H9 (cell line): ENCODE data around the gene ATP6V1G3. TPM values are rescaled to one million over a fixed set of nuclear protein-coding genes. Genes with fewer than 3 reads are reported as not detected.

Experiments
- DNase-seq: peaks from one replicate; pipeline ENCODE4 v3.0.0-alpha.2; 2017
- H2AFZ ChIP-seq: one replicate; pipeline ENCODE4 v1.6.1; 2013; ENCODE audit warnings: mild to moderate bottlenecking, low read length, control low read depth, moderate library complexity
- H2AK5ac ChIP-seq: 2 replicates; pipeline ENCODE4 v1.6.1; 2013; ENCODE audit warnings: low read length, control low read depth, mixed read lengths; ENCODE audit not compliant: insufficient read length
- H2BK120ac ChIP-seq: one replicate; pipeline ENCODE4 v1.6.1; 2013; ENCODE audit warnings: low read depth, mild to moderate bottlenecking, low read length, control low read depth, inconsistent platforms; ENCODE audit not compliant: poor library complexity, severe bottlenecking
- H2BK12ac ChIP-seq: 2 replicates; pipeline ENCODE4 v1.6.1; 2013; ENCODE audit warnings: low read length, control low read depth, mixed read lengths, low read depth; ENCODE audit not compliant: insufficient read length
- H2BK15ac ChIP-seq: 2 replicates; pipeline ENCODE4 v1.6.1; 2013; ENCODE audit warnings: low read depth, low read length, control low read depth
- H2BK20ac ChIP-seq: one replicate; pipeline ENCODE4 v1.6.1; 2013; ENCODE audit warnings: low read depth, mild to moderate bottlenecking, low read length, control low read depth, inconsistent platforms; ENCODE audit not compliant: poor library complexity, severe bottlenecking
- H2BK5ac ChIP-seq: 2 replicates; pipeline ENCODE4 v1.6.1; 2013; ENCODE audit warnings: low read length, control low read depth, mixed read lengths; ENCODE audit not compliant: insufficient read length
- H3K14ac ChIP-seq: 2 replicates; pipeline ENCODE4 v1.6.1; 2013; ENCODE audit warnings: low read length, control low read depth; ENCODE audit not compliant: insufficient read depth
- H3K18ac ChIP-seq: 2 replicates; pipeline ENCODE4 v1.6.1; 2013; ENCODE audit warnings: low read depth, mild to moderate bottlenecking, mixed read lengths, low read length, control low read depth; ENCODE audit not compliant: insufficient read length
- H3K23ac ChIP-seq: 2 replicates; pipeline ENCODE4 v1.6.1; 2013; ENCODE audit warnings: low read length, control low read depth, mixed read lengths, low read depth; ENCODE audit not compliant: insufficient read length
- H3K23me2 ChIP-seq: 2 replicates; pipeline ENCODE4 v1.6.1; 2013; ENCODE audit warnings: low read depth, mild to moderate bottlenecking, mixed read lengths, low read length, control low read depth; ENCODE audit not compliant: insufficient read length, poor library complexity, severe bottlenecking
- H3K27ac ChIP-seq: 2 replicates; pipeline ENCODE4 v1.5.1; 2013; ENCODE audit warnings: low read length, control low read depth, mixed read lengths, low read depth; ENCODE audit not compliant: insufficient read length
- H3K27me3 ChIP-seq: 2 replicates; pipeline ENCODE4 v1.6.1; 2013; ENCODE audit warnings: low read length, control low read depth, inconsistent platforms; ENCODE audit not compliant: insufficient read depth
- H3K4ac ChIP-seq: 2 replicates; pipeline ENCODE4 v1.6.1; 2013; ENCODE audit warnings: low read depth, mild to moderate bottlenecking, control low read depth, inconsistent platforms, low read length, moderate library complexity
- H3K4me1 ChIP-seq: 2 replicates; pipeline ENCODE4 v1.6.1; 2013; ENCODE audit warnings: low read length, control low read depth, inconsistent platforms; ENCODE audit not compliant: insufficient read depth
- H3K4me2 ChIP-seq: 2 replicates; pipeline ENCODE4 v1.6.1; 2013; ENCODE audit warnings: low read length, control low read depth, mixed read lengths; ENCODE audit not compliant: insufficient read length, insufficient read depth
- H3K56ac ChIP-seq: 2 replicates; pipeline ENCODE4 v1.6.1; 2013; ENCODE audit warnings: low read depth, mild to moderate bottlenecking, mixed read lengths, low read length, control low read depth; ENCODE audit not compliant: insufficient read length
- H3K79me1 ChIP-seq: 2 replicates; pipeline ENCODE4 v1.6.1; 2013; ENCODE audit warnings: low read depth, mild to moderate bottlenecking, moderate library complexity, low read length, control low read depth, inconsistent platforms; ENCODE audit not compliant: insufficient read depth, poor library complexity, severe bottlenecking
- H3K79me2 ChIP-seq: 2 replicates; pipeline ENCODE4 v1.6.1; 2013; ENCODE audit warnings: low read length, control low read depth, inconsistent platforms; ENCODE audit not compliant: insufficient read depth
- H3K9ac ChIP-seq: 2 replicates; pipeline ENCODE4 v1.6.1; 2013; ENCODE audit warnings: low read length, control low read depth, mixed read lengths; ENCODE audit not compliant: insufficient read length; ENCODE audit errors: extremely low read depth
- H3K9me3 ChIP-seq: one replicate; pipeline ENCODE4 v1.6.1; 2013; ENCODE audit warnings: low read depth, low read length, inconsistent platforms; ENCODE audit not compliant: control insufficient read depth
- H3T11ph ChIP-seq: one replicate; pipeline ENCODE4 v1.6.1; 2013; ENCODE audit warnings: mild to moderate bottlenecking, low read length, control low read depth, inconsistent platforms
- H4K20me1 ChIP-seq: one replicate; pipeline ENCODE4 v1.6.1; 2013; ENCODE audit not compliant: control insufficient read depth, insufficient read length, insufficient read depth
- H4K5ac ChIP-seq: 2 replicates; pipeline ENCODE4 v1.6.1; 2013; ENCODE audit warnings: low read depth, mild to moderate bottlenecking, mixed read lengths, low read length, control low read depth; ENCODE audit not compliant: insufficient read length
- H4K8ac ChIP-seq: replicated peaks from 2 replicates; pipeline ENCODE4 v1.6.1; 2013; ENCODE audit warnings: low read length, control low read depth, mixed read lengths, low read depth; ENCODE audit not compliant: insufficient read length
- H4K91ac ChIP-seq: 2 replicates; pipeline ENCODE4 v1.6.1; 2013; ENCODE audit warnings: low read depth, mild to moderate bottlenecking, moderate library complexity, mixed read lengths, low read length, control low read depth; ENCODE audit not compliant: insufficient read length
- H3K27ac Mint-ChIP-seq, 3 experiments: 2 replicates in 2 of 3; 3 replicates in 1 of 3; pipeline ENCODE4 v1.8.0; 2020 to 2021; ENCODE audit warnings: mixed read lengths in 3 of 3, mild to moderate bottlenecking in 1 of 3, moderate library complexity in 1 of 3
- H3K27me3 Mint-ChIP-seq: 2 replicates; pipeline ENCODE4 v1.8.0; 2021; ENCODE audit warnings: low read depth, mild to moderate bottlenecking, moderate library complexity, mixed read lengths
- H3K36me3 Mint-ChIP-seq, 3 experiments: 2 replicates in 2 of 3; 3 replicates in 1 of 3; pipeline ENCODE4 v1.8.0; 2020 to 2021; ENCODE audit warnings: low read depth in 3 of 3, mixed read lengths in 3 of 3; ENCODE audit not compliant: insufficient read depth in 1 of 3
- H3K4me1 Mint-ChIP-seq, 2 experiments: 2 replicates each; pipeline ENCODE4 v1.8.0; 2020; ENCODE audit warnings: mixed read lengths in 2 of 2
- H3K4me3 Mint-ChIP-seq, 2 experiments: 2 replicates in 1 of 2; 3 replicates in 1 of 2; pipeline ENCODE4 v1.8.0; 2020 to 2021; ENCODE audit warnings: mild to moderate bottlenecking in 2 of 2, mixed read lengths in 2 of 2, moderate library complexity in 1 of 2
- H3K9me3 Mint-ChIP-seq, 2 experiments: 2 replicates in 1 of 2; 3 replicates in 1 of 2; pipeline ENCODE4 v1.8.0; 2020; ENCODE audit warnings: mild to moderate bottlenecking in 2 of 2, mixed read lengths in 2 of 2, moderate library complexity in 1 of 2
- CTCF ChIP-seq: fragments of 200-600 bp; sonication (generic); conservative IDR thresholded peaks from 3 replicates; pipeline ENCODE4 v1.8.0; 2021; ENCODE audit warnings: antibody characterized with exemption, mild to moderate bottlenecking
- WGBS: extraction: QIAGEN DNeasy Blood & Tissue Kit; methylation state at CpG from one replicate; pipeline ENCODE4 v1.1.7; 2013; ENCODE audit warnings: missing lambda C conversion rate, low lambda C conversion rate, mixed read lengths; ENCODE audit not compliant: insufficient read length; ENCODE audit errors: extremely low coverage; 5-methylcytosine and 5-hydroxymethylcytosine counted together
- total RNA-seq: library from RNA; stranded (reverse); gene quantifications from 2 replicates; pipeline ENCODE4 v1.2.1, GENCODE V29; 2021

Gene ATP6V1G3
- total RNA-seq, 1 experiment from 2014 or later: not detected

- Histone ChIP-seq H3K9ac (no peak overlapping the region), H4K91ac (no peak overlapping the region), H2BK120ac (no peak overlapping the region), H2AFZ (no peak overlapping the region), H2BK5ac (no peak overlapping the region), H3K23me2 (no peaks in the 10 kb centered on the region), H3K18ac (no peak overlapping the region), H4K8ac (no peak overlapping the region), H3K27ac (no peak overlapping the region), H2BK20ac (no peak overlapping the region), H3K4me2 (no peak overlapping the region), H2BK15ac (no peak overlapping the region), H3K79me1 (no peaks in the 10 kb centered on the region), H3K23ac (no peak overlapping the region), H4K20me1 (no peaks in the 10 kb centered on the region), H2AK5ac (no peak overlapping the region), H3T11ph (no peak overlapping the region), H3K9me3 (no peaks in the 10 kb centered on the region), H3K27me3 (no peaks in the 10 kb centered on the region), H3K56ac (no peak overlapping the region), H3K14ac (no peak overlapping the region), H2BK12ac (no peak overlapping the region), H4K5ac (no peak overlapping the region), H3K4ac (no peak overlapping the region), H3K4me1 (no peaks in the 10 kb centered on the region), H3K79me2 (no peaks in the 10 kb centered on the region)
- WGBS: no CpG with 5 or more reads among the region's 1 CpG
- Mint-ChIP-seq H3K27ac (no peak overlapping the region), H3K4me1 (peaks cover 4 to 6% of the 10 kb centered on the region in 2 experiments; a peak in 3 of 4 replicates), H3K36me3 (no peaks in the 10 kb centered on the region), H3K4me3 (no peak overlapping the region), H3K9me3 (no peaks in the 10 kb centered on the region), H3K27me3 (no peaks in the 10 kb centered on the region)
- no peak for DNase-seq
- TF ChIP-seq CTCF: no peak
Observed at GRCh38 chr1:198563583-198563982, 23.1 kb upstream of the ATP6V1G3 start.
